Suprapubic skin (tissue), 3 donors: ENCODE data around the gene PRCC.

Source experiments
- EP300 ChIP-seq: sonication (generic); formaldehyde crosslinking; IDR thresholded peaks from one replicate; pipeline ENCODE4 v1.6.1; 2017; ENCODE audit warnings: antibody characterized with exemption
- TF ChIP-seq, protein P1 (sequence below), 2 donors: fragments of 200-600 bp in 1 of 2; fragments of 450-650 bp in 1 of 2; sonication (generic) in 1 of 2; IDR thresholded peaks; one replicate each; pipeline ENCODE4 v1.5.1; 2016 to 2019; ENCODE audit warnings: antibody characterized with exemption in 2 of 2, mild to moderate bottlenecking in 1 of 2, moderate library complexity in 1 of 2

DNA sequence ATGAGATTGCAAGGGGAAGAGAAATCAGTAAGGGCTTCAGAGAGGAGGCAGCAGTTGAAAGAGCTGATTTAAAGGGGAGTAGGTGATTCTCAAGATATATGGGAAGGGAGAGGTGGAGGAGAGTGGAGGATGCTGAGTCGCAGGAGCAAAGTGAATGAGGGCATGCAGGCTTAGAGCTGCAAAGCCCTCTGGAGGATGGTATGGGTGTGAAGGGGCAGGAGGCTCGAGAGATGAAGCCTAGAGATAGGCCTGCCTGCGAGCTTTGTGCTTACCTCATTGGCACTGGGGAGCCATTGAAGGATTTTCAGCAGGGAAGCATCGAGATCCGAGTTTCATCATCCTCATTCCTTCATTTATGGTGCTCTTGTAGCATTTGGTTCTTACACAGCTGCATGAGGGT lies 65.1 kb downstream of the PRCC start:
- TF ChIP-seq, protein P1, sequence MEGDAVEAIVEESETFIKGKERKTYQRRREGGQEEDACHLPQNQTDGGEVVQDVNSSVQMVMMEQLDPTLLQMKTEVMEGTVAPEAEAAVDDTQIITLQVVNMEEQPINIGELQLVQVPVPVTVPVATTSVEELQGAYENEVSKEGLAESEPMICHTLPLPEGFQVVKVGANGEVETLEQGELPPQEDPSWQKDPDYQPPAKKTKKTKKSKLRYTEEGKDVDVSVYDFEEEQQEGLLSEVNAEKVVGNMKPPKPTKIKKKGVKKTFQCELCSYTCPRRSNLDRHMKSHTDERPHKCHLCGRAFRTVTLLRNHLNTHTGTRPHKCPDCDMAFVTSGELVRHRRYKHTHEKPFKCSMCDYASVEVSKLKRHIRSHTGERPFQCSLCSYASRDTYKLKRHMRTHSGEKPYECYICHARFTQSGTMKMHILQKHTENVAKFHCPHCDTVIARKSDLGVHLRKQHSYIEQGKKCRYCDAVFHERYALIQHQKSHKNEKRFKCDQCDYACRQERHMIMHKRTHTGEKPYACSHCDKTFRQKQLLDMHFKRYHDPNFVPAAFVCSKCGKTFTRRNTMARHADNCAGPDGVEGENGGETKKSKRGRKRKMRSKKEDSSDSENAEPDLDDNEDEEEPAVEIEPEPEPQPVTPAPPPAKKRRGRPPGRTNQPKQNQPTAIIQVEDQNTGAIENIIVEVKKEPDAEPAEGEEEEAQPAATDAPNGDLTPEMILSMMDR (IDR thresholded peaks at IDR 0.05), result no peak
- no peak for TF ChIP-seq EP300
